Activated CD4-positive, alpha-beta T cell treated with anti-CD3 and anti-CD28 coated beads for 4 hours (primary cell): ENCODE data around the gene PSG1.

Source experiments
- DNase-seq, 2 donors: peaks; one replicate each; pipeline ENCODE4 v3.0.0-alpha.2; 2020

Gene PSG1

DNA sequence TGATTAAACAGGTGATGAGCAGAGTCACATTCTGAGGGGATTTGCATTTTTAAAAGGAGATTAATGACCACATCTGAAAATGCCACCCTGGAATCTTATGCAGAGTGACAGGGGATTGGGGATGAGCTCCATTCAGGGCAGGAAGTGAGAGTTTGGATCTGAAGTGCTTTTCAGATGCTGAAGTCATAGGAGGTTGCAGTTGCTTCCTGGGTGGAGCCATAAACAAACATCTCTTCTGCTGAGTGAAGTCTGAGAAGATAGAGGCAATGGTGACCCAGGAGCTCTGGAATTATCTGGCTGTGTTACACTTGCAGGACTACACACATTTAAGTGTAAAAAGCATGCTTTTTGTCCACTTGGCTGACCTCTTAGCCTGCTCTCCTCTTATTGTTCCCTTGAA lies 62.6 kb downstream of the PSG1 start:
- DNase-seq: no peak
